ENCODE measurements around the gene TACR1.

TACR1 gene

DNA sequence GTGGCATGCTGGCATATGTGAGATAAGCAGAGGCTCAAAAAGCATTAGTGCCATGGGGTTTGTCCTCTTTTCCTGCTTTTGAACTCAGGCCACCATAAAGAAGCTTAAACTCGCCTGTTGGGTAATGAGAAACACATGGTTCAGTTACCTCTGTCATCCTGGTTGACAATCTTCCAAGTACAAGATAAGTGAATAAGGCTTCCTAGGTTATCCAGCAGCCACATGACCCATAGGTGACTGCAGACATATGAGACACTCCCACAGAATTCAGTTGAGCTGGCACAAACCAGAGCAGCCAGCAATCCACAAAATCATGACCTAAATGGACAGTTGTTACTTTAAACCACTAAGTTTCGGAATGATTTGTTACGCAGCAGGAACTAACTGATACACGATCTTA is 97.3 kb downstream of the TACR1 start:
- H3K4me3 Mint-ChIP-seq = no peak overlapping the region
- H3K9me3 Mint-ChIP-seq = peaks cover 3% of the 10 kb centered on the region
- H3K36me3 Mint-ChIP-seq (ENCODE audit: low read depth) = no peaks in the 10 kb centered on the region
- H3K27me3 Mint-ChIP-seq (ENCODE audit: low read depth) = peaks cover 2% of the 10 kb centered on the region
- DNase-seq (ENCODE audit: low spot score) = no peak
- no peaks in the 10 kb centered on the region for H3K4me1 Mint-ChIP-seq (ENCODE audit: low read depth)
- H3K27ac Mint-ChIP-seq = no peak overlapping the region

DNA sequence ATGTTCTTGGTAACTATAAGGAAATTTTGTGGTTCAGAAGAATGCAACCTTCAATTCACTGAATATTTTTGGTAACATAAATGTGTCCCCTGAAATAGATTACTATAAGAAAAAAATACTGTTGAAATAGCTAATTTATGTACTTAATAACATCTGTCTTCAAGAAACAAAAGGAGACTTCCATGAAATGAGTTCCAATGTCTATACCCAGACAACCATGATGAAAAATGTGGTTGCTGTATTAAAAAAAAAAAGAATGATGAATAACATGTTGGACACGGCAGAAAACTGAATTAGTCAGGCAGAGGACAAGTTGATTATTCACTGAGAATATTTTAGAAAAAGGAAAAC is 98.5 kb downstream of the TACR1 start:
- H3K27me3 Mint-ChIP-seq (ENCODE audit: low read depth) = peaks cover 2% of the 10 kb centered on the region
- peaks cover 3% of the 10 kb centered on the region for H3K9me3 Mint-ChIP-seq
- H3K4me3 Mint-ChIP-seq = no peak overlapping the region
- H3K27ac Mint-ChIP-seq = no peak overlapping the region
- no peaks in the 10 kb centered on the region for H3K4me1 Mint-ChIP-seq (ENCODE audit: low read depth)
- no peak for DNase-seq (ENCODE audit: low spot score)
- H3K36me3 Mint-ChIP-seq (ENCODE audit: low read depth) = no peaks in the 10 kb centered on the region

DNA sequence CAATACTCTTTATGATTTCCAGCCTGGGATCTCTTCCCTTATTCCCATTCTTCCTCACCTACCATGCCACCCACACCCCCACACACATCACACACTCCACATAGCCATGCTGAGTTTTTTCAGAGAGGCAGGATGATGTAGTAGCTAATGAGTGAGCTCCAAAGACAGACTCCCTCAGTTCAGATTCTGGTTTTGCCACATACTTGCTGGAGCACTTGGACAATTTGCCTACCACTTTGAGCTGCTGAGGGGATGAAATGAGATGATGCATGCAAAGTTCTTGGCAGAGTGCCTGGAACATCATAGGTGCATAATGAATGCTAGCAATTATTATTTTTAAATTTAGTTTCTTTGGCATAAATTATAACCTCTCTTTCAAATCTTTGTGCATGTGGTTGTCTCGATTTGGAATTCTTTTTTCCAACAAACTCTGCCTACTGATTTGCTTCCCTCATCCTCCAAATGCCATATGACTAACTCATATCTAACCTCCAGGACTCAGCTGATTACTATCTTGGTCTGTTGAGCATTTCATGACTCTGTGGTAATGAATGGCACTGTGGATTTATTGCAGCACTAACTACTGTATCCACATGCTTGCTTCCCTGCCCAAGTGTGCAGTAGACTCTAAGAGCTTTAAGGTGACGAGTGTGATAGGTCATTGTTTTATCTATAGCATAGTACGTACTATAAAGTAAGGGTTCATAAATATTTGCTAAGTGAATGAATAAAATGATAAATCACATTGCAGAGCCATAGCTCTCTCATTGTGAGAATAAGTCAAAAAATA is 99.1 kb downstream of the TACR1 start:
- peaks cover 2% of the 10 kb centered on the region for H3K27me3 Mint-ChIP-seq (ENCODE audit: low read depth)

DNA sequence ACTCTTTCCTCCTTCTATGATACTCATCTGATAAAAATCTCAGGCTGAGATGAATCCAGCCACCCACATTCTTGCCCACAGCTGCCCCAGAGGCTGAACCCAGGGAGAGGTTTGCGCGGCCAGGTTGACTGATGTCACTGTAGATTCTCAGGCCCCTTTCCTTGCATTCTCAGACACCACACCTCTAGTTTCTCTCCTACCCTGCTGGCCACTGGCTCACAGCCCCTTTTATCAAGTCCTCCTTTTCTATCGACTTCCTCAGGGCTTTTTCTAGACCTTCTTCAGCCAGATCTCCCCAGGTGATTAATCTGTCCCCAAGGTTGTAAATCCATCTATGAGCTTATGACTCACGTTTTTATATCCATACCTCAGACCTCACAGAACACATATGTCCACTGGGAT is 99.8 kb downstream of the TACR1 start:
- Mint-ChIP-seq H3K27ac (no peak overlapping the region), H3K36me3 (ENCODE audit: low read depth) (no peaks in the 10 kb centered on the region), H3K4me1 (ENCODE audit: low read depth) (no peaks in the 10 kb centered on the region), H3K4me3 (no peak overlapping the region), H3K27me3 (ENCODE audit: low read depth) (peaks cover 2% of the 10 kb centered on the region), H3K9me3 (peaks cover 3% of the 10 kb centered on the region)
- no peak for DNase-seq (ENCODE audit: low spot score)

More for the DNA sequence above, 99.1 kb downstream of the TACR1 start:
- no peak for DNase-seq (ENCODE audit: low spot score)
- Mint-ChIP-seq H3K36me3 (ENCODE audit: low read depth) (no peaks in the 10 kb centered on the region), H3K9me3 (peaks cover 3% of the 10 kb centered on the region), H3K27ac (no peak overlapping the region), H3K4me3 (no peak overlapping the region), H3K4me1 (ENCODE audit: low read depth) (no peaks in the 10 kb centered on the region)

DNA sequence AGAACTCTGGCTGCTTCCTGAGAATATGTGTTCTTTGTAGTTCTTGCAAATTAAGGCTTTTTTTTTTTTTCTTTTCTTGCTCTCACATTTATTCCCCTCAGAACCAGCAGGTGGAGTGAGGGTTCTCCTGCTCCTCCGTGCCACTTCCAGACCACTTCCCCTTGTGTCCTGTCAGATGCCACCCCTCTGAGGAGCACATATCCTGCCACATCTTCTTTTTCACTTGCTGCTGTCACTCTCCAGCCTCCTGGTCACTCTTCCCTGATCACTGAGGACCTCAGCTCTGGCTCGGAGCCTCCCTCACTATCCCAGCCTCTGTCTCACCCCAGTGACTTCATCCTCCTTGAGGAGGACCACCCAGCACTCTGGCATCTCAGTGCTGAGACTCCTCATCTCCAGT is 100.5 kb downstream of the TACR1 start:
- peaks cover 2% of the 10 kb centered on the region for H3K27me3 Mint-ChIP-seq (ENCODE audit: low read depth)
- H3K36me3 Mint-ChIP-seq (ENCODE audit: low read depth) = no peaks in the 10 kb centered on the region
- no peak overlapping the region for H3K27ac Mint-ChIP-seq
- H3K4me1 Mint-ChIP-seq (ENCODE audit: low read depth) = no peaks in the 10 kb centered on the region
- no peak for DNase-seq (ENCODE audit: low spot score)
- no peak overlapping the region for H3K4me3 Mint-ChIP-seq
- H3K9me3 Mint-ChIP-seq = peaks cover 3% of the 10 kb centered on the region

DNA sequence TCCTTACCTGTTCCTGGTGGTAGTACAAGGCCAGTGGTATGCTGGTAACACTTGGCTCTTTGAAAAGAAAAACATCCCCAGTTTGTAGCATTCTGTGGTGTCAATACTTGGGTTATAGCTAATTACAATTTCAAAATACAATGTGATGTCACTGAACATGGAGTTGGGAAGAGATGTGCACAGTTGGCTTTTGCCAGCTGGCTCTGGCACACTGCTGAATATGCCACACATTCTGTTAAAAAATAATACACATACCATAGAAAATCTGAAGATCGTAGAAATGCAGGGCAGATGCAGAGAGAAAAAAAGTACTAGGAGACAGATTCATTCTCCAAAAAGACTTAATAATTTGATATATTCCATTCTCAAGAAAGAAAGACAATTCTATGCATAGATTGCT is 101.5 kb downstream of the TACR1 start:
- peaks cover 3% of the 10 kb centered on the region for H3K9me3 Mint-ChIP-seq
- H3K36me3 Mint-ChIP-seq (ENCODE audit: low read depth) = no peaks in the 10 kb centered on the region
- no peaks in the 10 kb centered on the region for H3K4me1 Mint-ChIP-seq (ENCODE audit: low read depth)
- H3K4me3 Mint-ChIP-seq = no peak overlapping the region
- DNase-seq (ENCODE audit: low spot score) = no peak
- H3K27ac Mint-ChIP-seq = no peak overlapping the region
- H3K27me3 Mint-ChIP-seq (ENCODE audit: low read depth) = peaks cover 2% of the 10 kb centered on the region

DNA sequence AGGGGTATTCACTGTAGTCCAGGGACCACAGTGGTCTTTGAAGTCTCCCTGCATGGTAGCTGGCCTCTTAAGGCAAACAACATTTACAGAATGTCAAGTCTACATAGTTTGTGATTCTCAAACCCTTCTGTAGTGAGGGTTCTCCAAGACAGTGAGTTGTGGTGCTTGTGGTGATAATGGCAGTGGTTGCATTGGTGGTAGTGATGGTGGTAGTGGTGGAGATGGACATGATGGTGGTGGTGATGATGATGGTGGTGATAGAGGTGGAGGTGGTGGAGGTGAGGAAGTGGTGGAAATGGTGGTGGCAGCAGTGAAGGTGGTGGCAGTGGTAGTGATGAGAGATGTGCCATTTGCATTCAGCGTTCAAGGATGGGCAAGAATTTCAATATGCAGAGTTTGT is 104.9 kb downstream of the TACR1 start:
- H3K9me3 Mint-ChIP-seq = no peaks in the 10 kb centered on the region
- H3K27ac Mint-ChIP-seq = no peak overlapping the region
- peaks cover 2% of the 10 kb centered on the region for H3K27me3 Mint-ChIP-seq (ENCODE audit: low read depth)
- no peak for DNase-seq (ENCODE audit: low spot score)
- no peaks in the 10 kb centered on the region for H3K4me1 Mint-ChIP-seq (ENCODE audit: low read depth)
- no peak overlapping the region for H3K4me3 Mint-ChIP-seq
- no peaks in the 10 kb centered on the region for H3K36me3 Mint-ChIP-seq (ENCODE audit: low read depth)

DNA sequence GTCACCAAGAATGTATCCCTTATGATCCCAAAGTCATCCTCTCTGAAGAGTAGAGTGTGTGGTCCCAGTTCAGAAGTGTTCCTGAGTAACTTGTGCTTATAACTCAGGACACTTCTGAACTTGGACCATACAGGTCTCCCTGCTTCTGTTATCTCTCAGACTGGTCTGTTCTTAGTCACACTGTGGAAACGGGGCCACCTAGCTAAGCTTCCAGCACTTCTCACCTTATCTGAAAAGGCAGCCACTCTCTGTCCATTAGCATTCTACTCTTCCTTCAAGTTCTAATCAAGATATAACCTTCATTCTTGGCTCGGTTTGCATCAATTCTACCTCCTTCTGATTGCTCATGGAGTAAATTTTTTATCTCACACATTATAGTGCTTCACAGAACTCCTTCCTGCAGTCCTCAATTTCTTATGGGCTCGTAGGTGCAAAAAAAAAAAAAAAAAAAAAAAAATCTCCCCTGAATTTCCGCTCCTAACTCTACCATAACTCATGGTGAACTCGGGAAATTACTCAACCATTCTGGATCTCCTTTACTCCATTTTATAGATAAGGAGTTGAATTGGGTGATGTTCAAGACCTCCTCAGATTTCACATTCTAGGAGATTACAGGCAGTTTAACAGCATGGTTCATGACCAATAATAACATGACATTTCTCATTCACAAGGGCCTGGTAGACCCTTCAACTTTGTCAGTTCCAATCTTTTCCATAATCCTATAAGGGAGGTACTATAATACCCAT is 108.4 kb downstream of the TACR1 start:
- Mint-ChIP-seq H3K9me3 (no peaks in the 10 kb centered on the region), H3K4me3 (no peak overlapping the region), H3K4me1 (ENCODE audit: low read depth) (no peaks in the 10 kb centered on the region), H3K36me3 (ENCODE audit: low read depth) (no peaks in the 10 kb centered on the region), H3K27ac (no peak overlapping the region), H3K27me3 (ENCODE audit: low read depth) (peaks cover 5% of the 10 kb centered on the region)
- DNase-seq (ENCODE audit: low spot score) = no peak

DNA sequence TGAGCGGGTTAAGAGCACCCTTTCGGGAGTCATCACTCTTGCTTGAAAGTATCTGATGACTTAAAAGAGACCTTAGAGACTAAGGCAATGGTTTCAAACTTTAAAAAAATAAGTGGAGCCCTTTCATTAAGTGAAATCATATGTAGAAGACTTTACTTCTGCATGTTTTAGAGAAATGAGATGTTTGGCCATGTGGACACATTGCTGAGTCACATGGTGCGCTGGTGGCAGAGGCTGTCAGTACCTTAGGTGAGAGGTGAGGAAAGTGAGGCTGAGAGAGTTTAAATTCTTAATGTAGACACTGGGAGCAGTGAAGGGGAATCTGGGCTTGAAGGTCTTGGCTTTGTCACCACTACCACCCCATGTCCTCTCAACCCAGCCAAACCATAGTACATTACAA is 109.8 kb downstream of the TACR1 start:
- no peaks in the 10 kb centered on the region for H3K9me3 Mint-ChIP-seq
- peaks cover 5% of the 10 kb centered on the region for H3K27me3 Mint-ChIP-seq (ENCODE audit: low read depth)
- no peaks in the 10 kb centered on the region for H3K4me1 Mint-ChIP-seq (ENCODE audit: low read depth)
- H3K27ac Mint-ChIP-seq = no peak overlapping the region
- H3K36me3 Mint-ChIP-seq (ENCODE audit: low read depth) = no peaks in the 10 kb centered on the region
- DNase-seq (ENCODE audit: low spot score) = no peak
- no peak overlapping the region for H3K4me3 Mint-ChIP-seq

DNA sequence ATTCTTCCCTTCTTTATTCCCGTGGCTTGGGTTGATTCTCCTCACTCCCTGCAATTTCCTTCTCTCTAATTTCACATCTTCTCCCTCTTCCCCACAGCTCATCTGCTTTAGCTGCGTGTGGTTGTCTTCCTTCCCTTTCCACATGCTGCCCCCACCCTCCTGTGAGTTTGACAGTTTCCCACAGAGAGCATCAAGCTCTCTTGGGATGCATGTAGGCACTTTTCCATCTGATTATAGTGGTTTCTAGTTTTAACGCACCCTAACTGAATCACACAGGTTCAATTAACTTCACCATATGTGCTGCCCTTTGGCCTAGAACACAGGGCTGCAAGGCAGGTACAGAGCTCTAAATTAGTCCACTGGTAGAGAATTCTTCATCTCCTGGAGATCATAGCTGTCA is 110.5 kb downstream of the TACR1 start:
- no peak for DNase-seq (ENCODE audit: low spot score)
- peaks cover 5% of the 10 kb centered on the region for H3K27me3 Mint-ChIP-seq (ENCODE audit: low read depth)
- H3K4me3 Mint-ChIP-seq = no peak overlapping the region
- H3K36me3 Mint-ChIP-seq (ENCODE audit: low read depth) = no peaks in the 10 kb centered on the region
- H3K4me1 Mint-ChIP-seq (ENCODE audit: low read depth) = no peaks in the 10 kb centered on the region
- H3K9me3 Mint-ChIP-seq = no peaks in the 10 kb centered on the region
- H3K27ac Mint-ChIP-seq = no peak overlapping the region

DNA sequence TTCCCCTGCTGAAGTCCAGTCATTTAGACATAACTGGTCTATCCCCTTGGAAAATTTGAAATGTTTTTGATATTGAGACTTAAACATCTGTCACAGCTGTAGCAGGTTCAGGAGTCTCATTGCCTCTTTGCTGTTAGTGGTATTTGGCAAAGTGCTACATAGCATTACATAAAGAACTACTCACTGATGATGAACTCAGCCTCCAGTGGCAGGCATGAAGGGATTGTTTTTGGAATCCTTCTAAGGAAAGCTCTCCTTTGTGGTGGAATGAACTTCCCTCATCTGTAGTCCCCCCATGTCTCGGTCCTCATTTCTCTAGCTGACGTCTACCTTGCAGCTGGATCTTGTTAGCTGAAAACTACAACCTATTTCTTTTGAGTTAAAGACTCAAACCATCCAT is 111.6 kb downstream of the TACR1 start:
- Mint-ChIP-seq H3K9me3 (no peaks in the 10 kb centered on the region), H3K4me1 (ENCODE audit: low read depth) (no peaks in the 10 kb centered on the region), H3K4me3 (no peak overlapping the region), H3K36me3 (ENCODE audit: low read depth) (no peaks in the 10 kb centered on the region), H3K27ac (no peak overlapping the region), H3K27me3 (ENCODE audit: low read depth) (peaks cover 3% of the 10 kb centered on the region)
- DNase-seq (ENCODE audit: low spot score) = no peak

DNA sequence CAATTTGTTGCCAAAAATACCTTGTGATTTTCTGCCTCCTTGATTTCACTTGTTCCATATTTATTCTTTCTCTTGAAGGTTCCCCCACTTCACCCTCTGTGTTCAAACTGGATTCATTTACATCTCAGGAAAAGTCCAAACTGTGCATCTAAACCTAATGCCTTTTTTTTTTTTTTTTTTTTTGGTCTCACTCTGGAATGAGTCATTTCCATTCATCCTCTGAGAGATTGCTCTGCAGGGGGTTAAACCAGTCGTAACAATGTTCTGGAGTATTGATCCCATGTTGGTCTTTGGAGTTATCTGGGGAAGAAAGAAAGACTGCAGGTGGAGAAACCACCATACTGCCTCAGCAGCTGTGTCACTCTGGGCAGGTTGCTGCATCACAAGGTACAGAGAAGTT is 119.7 kb downstream of the TACR1 start:
- H3K9me3 Mint-ChIP-seq = peaks cover 4% of the 10 kb centered on the region
- no peaks in the 10 kb centered on the region for H3K36me3 Mint-ChIP-seq (ENCODE audit: low read depth)
- H3K27ac Mint-ChIP-seq = no peak overlapping the region
- H3K4me1 Mint-ChIP-seq (ENCODE audit: low read depth) = no peaks in the 10 kb centered on the region
- DNase-seq (ENCODE audit: low spot score) = no peak
- no peaks in the 10 kb centered on the region for H3K27me3 Mint-ChIP-seq (ENCODE audit: low read depth)
- H3K4me3 Mint-ChIP-seq = no peak overlapping the region

DNA sequence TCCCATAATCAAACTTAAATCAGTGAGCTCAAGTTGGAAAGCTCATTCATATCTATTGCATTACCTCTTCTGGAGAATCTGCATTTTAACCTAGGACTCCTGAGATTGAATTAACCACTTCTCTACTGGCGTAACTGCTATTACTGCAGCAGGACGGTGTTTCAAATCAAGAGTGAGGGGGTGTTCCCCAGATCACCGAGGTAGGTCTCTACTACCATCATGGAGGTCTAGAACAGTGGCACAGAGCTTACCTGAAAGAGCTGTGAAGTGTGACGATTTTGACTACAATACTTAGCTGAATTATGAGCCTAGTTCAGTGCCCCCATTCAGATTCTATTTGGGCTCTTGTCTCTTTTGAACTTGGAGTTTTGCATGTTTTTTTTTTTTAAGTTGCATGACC is 121.4 kb downstream of the TACR1 start:
- Mint-ChIP-seq H3K27ac (no peak overlapping the region), H3K4me3 (no peak overlapping the region), H3K4me1 (ENCODE audit: low read depth) (no peaks in the 10 kb centered on the region), H3K9me3 (peaks cover 4% of the 10 kb centered on the region), H3K27me3 (ENCODE audit: low read depth) (no peaks in the 10 kb centered on the region), H3K36me3 (ENCODE audit: low read depth) (no peaks in the 10 kb centered on the region)
- no peak for DNase-seq (ENCODE audit: low spot score)

DNA sequence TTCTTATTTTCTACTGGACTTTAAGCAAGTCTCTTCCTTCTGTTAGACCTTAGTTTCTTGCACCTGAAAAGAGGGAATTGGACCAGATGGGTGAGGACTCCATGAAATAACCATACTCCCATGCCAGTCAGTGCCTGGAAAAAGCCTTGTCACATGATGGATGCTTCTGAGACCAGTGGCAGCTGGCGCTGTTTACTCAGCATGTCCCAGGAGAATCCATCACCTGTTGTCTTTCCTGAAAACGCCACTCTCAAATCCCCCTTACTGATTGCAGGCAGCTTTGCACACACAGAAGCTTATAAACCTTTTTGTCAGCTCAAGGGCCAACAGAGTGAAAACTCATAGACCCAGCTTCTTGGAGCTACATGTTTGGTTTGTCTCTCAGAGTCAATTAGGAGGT is 123.2 kb downstream of the TACR1 start:
- Mint-ChIP-seq H3K27ac (no peak overlapping the region), H3K36me3 (ENCODE audit: low read depth) (no peaks in the 10 kb centered on the region), H3K9me3 (no peaks in the 10 kb centered on the region), H3K27me3 (ENCODE audit: low read depth) (no peaks in the 10 kb centered on the region), H3K4me1 (ENCODE audit: low read depth) (no peaks in the 10 kb centered on the region), H3K4me3 (no peak overlapping the region)
- no peak for DNase-seq (ENCODE audit: low spot score)

DNA sequence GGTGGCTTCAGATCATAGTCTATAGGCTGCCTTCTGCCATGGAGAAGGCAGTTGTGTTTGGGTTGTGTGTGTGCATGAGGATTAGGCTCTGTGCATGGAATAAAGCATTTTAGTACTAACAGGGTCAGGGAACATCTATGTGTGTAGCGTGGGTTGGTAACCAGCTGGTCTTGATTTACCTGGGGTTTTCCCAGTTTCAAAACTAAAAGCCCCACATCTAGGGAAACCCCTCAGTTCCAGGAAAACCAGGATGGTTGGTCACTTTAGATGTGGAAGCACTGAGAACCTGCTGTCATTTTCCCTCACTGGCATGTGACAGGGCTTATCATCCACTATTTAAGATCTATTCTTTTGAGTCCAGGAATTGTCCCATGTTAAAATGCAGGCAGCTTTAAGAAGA is 124.6 kb downstream of the TACR1 start:
- Mint-ChIP-seq H3K9me3 (no peaks in the 10 kb centered on the region), H3K27ac (no peak overlapping the region), H3K36me3 (ENCODE audit: low read depth) (no peaks in the 10 kb centered on the region), H3K4me3 (no peak overlapping the region), H3K27me3 (ENCODE audit: low read depth) (no peaks in the 10 kb centered on the region), H3K4me1 (ENCODE audit: low read depth) (no peaks in the 10 kb centered on the region)
- DNase-seq (ENCODE audit: low spot score) = no peak
